Smooth muscle cell (in vitro differentiated cells): Measurements from ENCODE around the gene GJA3. TPM values are rescaled to one million over a fixed set of nuclear protein-coding genes. Genes with fewer than 3 reads are reported as not detected.

ENCODE experiments used
- DNase-seq: peaks from one replicate; lab custom pipeline; 2025; ENCODE audit not compliant: unreplicated experiment; lab: John Stamatoyannopoulos, UW
- H2AFZ ChIP-seq: fragments of 200-600 bp; sonication (generic); 2 replicates; pipeline ENCODE4 v1.6.0; 2016; ENCODE audit warnings: antibody characterized with exemption, low read depth, mild to moderate bottlenecking
- H3F3A ChIP-seq: fragments of 200-600 bp; sonication (generic); 2 replicates; pipeline ENCODE4 v1.6.0; 2017; ENCODE audit warnings: antibody characterized with exemption, low read depth
- H3K27ac ChIP-seq: fragments of 200-600 bp; sonication (generic); 2 replicates; pipeline ENCODE4 v1.5.1; 2016; ENCODE audit warnings: low read depth, mild to moderate bottlenecking
- H3K27me3 ChIP-seq: fragments of 200-600 bp; sonication (generic); 2 replicates; pipeline ENCODE4 v1.6.1; 2016; ENCODE audit warnings: low read depth, mild to moderate bottlenecking
- H3K36me3 ChIP-seq: fragments of 200-600 bp; sonication (generic); 2 replicates; pipeline ENCODE4 v1.5.1; 2016; ENCODE audit warnings: low read depth
- H3K4me1 ChIP-seq: fragments of 200-600 bp; sonication (generic); 2 replicates; pipeline ENCODE4 v1.5.1; 2016; ENCODE audit warnings: low read depth
- H3K4me2 ChIP-seq: fragments of 200-600 bp; sonication (generic); 2 replicates; pipeline ENCODE4 v1.6.0; 2016; ENCODE audit warnings: mild to moderate bottlenecking
- H3K4me3 ChIP-seq: fragments of 200-600 bp; sonication (generic); 2 replicates; pipeline ENCODE4 v1.5.1; 2016; ENCODE audit warnings: mild to moderate bottlenecking
- H3K79me2 ChIP-seq: fragments of 200-600 bp; sonication (generic); 2 replicates; pipeline ENCODE4 v1.6.0; 2016; ENCODE audit warnings: low read depth, mild to moderate bottlenecking
- H3K9ac ChIP-seq: fragments of 200-600 bp; sonication (generic); 2 replicates; pipeline ENCODE4 v1.6.0; 2016; ENCODE audit warnings: low read depth
- H3K9me3 ChIP-seq: fragments of 200-600 bp; sonication (generic); replicated peaks from 2 replicates; pipeline ENCODE4 v1.5.1; 2016; ENCODE audit warnings: low read depth
- H4K20me1 ChIP-seq: fragments of 200-600 bp; sonication (generic); 2 replicates; pipeline ENCODE4 v1.6.0; 2016; ENCODE audit warnings: low read depth
- WGBS: methylation state at CpG from one replicate; pipeline ENCODE4 v1.1.7; 2016; ENCODE audit warnings: low lambda C conversion rate; 5-methylcytosine and 5-hydroxymethylcytosine counted together
- polyA plus RNA-seq: library from polyadenylated mRNA; unstranded; fragments of >200 nt; fragmentation: Nextera tagmentation; extraction: Ambion mirVana; gene quantifications from 2 replicates; pipeline ENCODE4 v1.2.1, GENCODE V29; 2016
- total RNA-seq: library from RNA; depleted of rRNA; stranded (reverse); fragments of >200 nt; gene quantifications from 2 replicates; pipeline ENCODE4 v1.2.3, GENCODE V29; 2014
- TF ChIP-seq, protein P1 (sequence below): fragments of 200-600 bp; sonication (generic); IDR thresholded peaks from 2 replicates; pipeline ENCODE4 v1.5.1; 2017; ENCODE audit warnings: borderline replicate concordance, mild to moderate bottlenecking, antibody characterized with exemption; ENCODE audit not compliant: insufficient read depth, poor library complexity, severe bottlenecking

The GJA3 gene
- total and polyA plus RNA-seq, 2 experiments from 2014 or later = 1.3 to 1.5 TPM

- Histone ChIP-seq H3K36me3 (no peaks in the 10 kb centered on the region), H3K4me3 (no peak overlapping the region), H3K9me3 (no peaks in the 10 kb centered on the region), H3K4me2 (no peak overlapping the region), H3K27me3 (no peaks in the 10 kb centered on the region), H2AFZ (no peak overlapping the region), H4K20me1 (no peaks in the 10 kb centered on the region), H3K27ac (no peak overlapping the region), H3K9ac (no peak overlapping the region), H3K4me1 (no peaks in the 10 kb centered on the region), H3F3A (peaks cover 6% of the 10 kb centered on the region), H3K79me2 (no peaks in the 10 kb centered on the region)
- WGBS = 60% methylated on average over 12 of the region's 12 CpGs
- TF ChIP-seq, protein P1, sequence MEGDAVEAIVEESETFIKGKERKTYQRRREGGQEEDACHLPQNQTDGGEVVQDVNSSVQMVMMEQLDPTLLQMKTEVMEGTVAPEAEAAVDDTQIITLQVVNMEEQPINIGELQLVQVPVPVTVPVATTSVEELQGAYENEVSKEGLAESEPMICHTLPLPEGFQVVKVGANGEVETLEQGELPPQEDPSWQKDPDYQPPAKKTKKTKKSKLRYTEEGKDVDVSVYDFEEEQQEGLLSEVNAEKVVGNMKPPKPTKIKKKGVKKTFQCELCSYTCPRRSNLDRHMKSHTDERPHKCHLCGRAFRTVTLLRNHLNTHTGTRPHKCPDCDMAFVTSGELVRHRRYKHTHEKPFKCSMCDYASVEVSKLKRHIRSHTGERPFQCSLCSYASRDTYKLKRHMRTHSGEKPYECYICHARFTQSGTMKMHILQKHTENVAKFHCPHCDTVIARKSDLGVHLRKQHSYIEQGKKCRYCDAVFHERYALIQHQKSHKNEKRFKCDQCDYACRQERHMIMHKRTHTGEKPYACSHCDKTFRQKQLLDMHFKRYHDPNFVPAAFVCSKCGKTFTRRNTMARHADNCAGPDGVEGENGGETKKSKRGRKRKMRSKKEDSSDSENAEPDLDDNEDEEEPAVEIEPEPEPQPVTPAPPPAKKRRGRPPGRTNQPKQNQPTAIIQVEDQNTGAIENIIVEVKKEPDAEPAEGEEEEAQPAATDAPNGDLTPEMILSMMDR = no peak
- DNase-seq = no peak
These were observed 24.7 kb upstream of the GJA3 start for GRCh38 chr13:20185366-20186056.

- no peaks in the 10 kb centered on the region for H3F3A ChIP-seq
- TF ChIP-seq, protein P1 = peak; percentile 77
These were observed 21.5 kb upstream of the GJA3 start for GRCh38 chr13:20182231-20182846.

DNA sequence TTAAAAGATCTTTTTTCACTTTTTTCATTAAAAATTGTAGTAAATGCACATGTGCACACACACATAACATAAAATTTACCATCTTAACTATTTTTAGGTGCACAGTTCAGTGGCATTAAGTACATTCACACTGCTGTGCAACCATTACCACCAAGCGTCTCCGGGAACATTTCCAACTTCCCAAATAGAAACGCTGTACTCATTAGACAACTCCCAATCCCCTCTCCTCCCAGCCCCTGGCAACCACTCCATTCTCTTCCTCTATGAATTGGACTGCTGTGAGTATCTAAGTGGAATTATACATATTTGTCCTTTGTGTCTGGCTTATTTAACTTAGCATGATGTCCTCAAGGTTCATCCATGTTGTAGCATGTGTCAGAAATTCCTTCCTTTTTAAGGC, 20.3 kb upstream of the GJA3 start:
- Histone ChIP-seq H3K27me3 (no peaks in the 10 kb centered on the region), H4K20me1 (no peaks in the 10 kb centered on the region), H3F3A (no peaks in the 10 kb centered on the region), H3K9me3 (no peaks in the 10 kb centered on the region), H2AFZ (no peak overlapping the region), H3K4me1 (no peaks in the 10 kb centered on the region), H3K9ac (no peak overlapping the region), H3K27ac (no peak overlapping the region), H3K4me3 (no peak overlapping the region), H3K4me2 (no peak overlapping the region), H3K79me2 (no peaks in the 10 kb centered on the region), H3K36me3 (no peaks in the 10 kb centered on the region)
- TF ChIP-seq, protein P1 = no peak
- DNase-seq = no peak
- WGBS = 97% methylated on average over 3 of the region's 3 CpGs

More at GRCh38 chr13:20182231-20182846, 21.5 kb upstream of the GJA3 start:
- Histone ChIP-seq H3K27me3 (no peaks in the 10 kb centered on the region), H2AFZ (no peak overlapping the region), H3K4me3 (no peak overlapping the region), H3K9ac (no peak overlapping the region), H3K4me1 (no peaks in the 10 kb centered on the region), H3K79me2 (no peaks in the 10 kb centered on the region), H3K4me2 (no peak overlapping the region), H3K9me3 (no peaks in the 10 kb centered on the region), H3K27ac (no peak overlapping the region), H3K36me3 (no peaks in the 10 kb centered on the region), H4K20me1 (no peaks in the 10 kb centered on the region)
- 27% methylated on average over 5 of the region's 5 CpGs for WGBS
- no peak for DNase-seq
